H9 (cell line): ENCODE measurements around the gene PLEKHG3. TPM values are rescaled to one million over a fixed set of nuclear protein-coding genes. Genes with fewer than 3 reads are reported as not detected.

Experiments
- DNase-seq: peaks from one replicate; pipeline ENCODE4 v3.0.0-alpha.2; 2017
- H2AFZ ChIP-seq: one replicate; pipeline ENCODE4 v1.6.1; 2013; ENCODE audit warnings: mild to moderate bottlenecking, low read length, control low read depth, moderate library complexity
- H2AK5ac ChIP-seq: 2 replicates; pipeline ENCODE4 v1.6.1; 2013; ENCODE audit warnings: low read length, control low read depth, mixed read lengths; ENCODE audit not compliant: insufficient read length
- H2BK120ac ChIP-seq: one replicate; pipeline ENCODE4 v1.6.1; 2013; ENCODE audit warnings: low read depth, mild to moderate bottlenecking, low read length, control low read depth, inconsistent platforms; ENCODE audit not compliant: poor library complexity, severe bottlenecking
- H2BK12ac ChIP-seq: 2 replicates; pipeline ENCODE4 v1.6.1; 2013; ENCODE audit warnings: low read length, control low read depth, mixed read lengths, low read depth; ENCODE audit not compliant: insufficient read length
- H2BK15ac ChIP-seq: 2 replicates; pipeline ENCODE4 v1.6.1; 2013; ENCODE audit warnings: low read depth, low read length, control low read depth
- H2BK20ac ChIP-seq: one replicate; pipeline ENCODE4 v1.6.1; 2013; ENCODE audit warnings: low read depth, mild to moderate bottlenecking, low read length, control low read depth, inconsistent platforms; ENCODE audit not compliant: poor library complexity, severe bottlenecking
- H2BK5ac ChIP-seq: 2 replicates; pipeline ENCODE4 v1.6.1; 2013; ENCODE audit warnings: low read length, control low read depth, mixed read lengths; ENCODE audit not compliant: insufficient read length
- H3K14ac ChIP-seq: 2 replicates; pipeline ENCODE4 v1.6.1; 2013; ENCODE audit warnings: low read length, control low read depth; ENCODE audit not compliant: insufficient read depth
- H3K18ac ChIP-seq: 2 replicates; pipeline ENCODE4 v1.6.1; 2013; ENCODE audit warnings: low read depth, mild to moderate bottlenecking, mixed read lengths, low read length, control low read depth; ENCODE audit not compliant: insufficient read length
- H3K23ac ChIP-seq: 2 replicates; pipeline ENCODE4 v1.6.1; 2013; ENCODE audit warnings: low read length, control low read depth, mixed read lengths, low read depth; ENCODE audit not compliant: insufficient read length
- H3K23me2 ChIP-seq: 2 replicates; pipeline ENCODE4 v1.6.1; 2013; ENCODE audit warnings: low read depth, mild to moderate bottlenecking, mixed read lengths, low read length, control low read depth; ENCODE audit not compliant: insufficient read length, poor library complexity, severe bottlenecking
- H3K27ac ChIP-seq: 2 replicates; pipeline ENCODE4 v1.5.1; 2013; ENCODE audit warnings: low read length, control low read depth, mixed read lengths, low read depth; ENCODE audit not compliant: insufficient read length
- H3K27me3 ChIP-seq: 2 replicates; pipeline ENCODE4 v1.6.1; 2013; ENCODE audit warnings: low read length, control low read depth, inconsistent platforms; ENCODE audit not compliant: insufficient read depth
- H3K4ac ChIP-seq: 2 replicates; pipeline ENCODE4 v1.6.1; 2013; ENCODE audit warnings: low read depth, mild to moderate bottlenecking, control low read depth, inconsistent platforms, low read length, moderate library complexity
- H3K4me1 ChIP-seq: 2 replicates; pipeline ENCODE4 v1.6.1; 2013; ENCODE audit warnings: low read length, control low read depth, inconsistent platforms; ENCODE audit not compliant: insufficient read depth
- H3K4me2 ChIP-seq: 2 replicates; pipeline ENCODE4 v1.6.1; 2013; ENCODE audit warnings: low read length, control low read depth, mixed read lengths; ENCODE audit not compliant: insufficient read length, insufficient read depth
- H3K56ac ChIP-seq: 2 replicates; pipeline ENCODE4 v1.6.1; 2013; ENCODE audit warnings: low read depth, mild to moderate bottlenecking, mixed read lengths, low read length, control low read depth; ENCODE audit not compliant: insufficient read length
- H3K79me1 ChIP-seq: 2 replicates; pipeline ENCODE4 v1.6.1; 2013; ENCODE audit warnings: low read depth, mild to moderate bottlenecking, moderate library complexity, low read length, control low read depth, inconsistent platforms; ENCODE audit not compliant: insufficient read depth, poor library complexity, severe bottlenecking
- H3K79me2 ChIP-seq: 2 replicates; pipeline ENCODE4 v1.6.1; 2013; ENCODE audit warnings: low read length, control low read depth, inconsistent platforms; ENCODE audit not compliant: insufficient read depth
- H3K9ac ChIP-seq: 2 replicates; pipeline ENCODE4 v1.6.1; 2013; ENCODE audit warnings: low read length, control low read depth, mixed read lengths; ENCODE audit not compliant: insufficient read length; ENCODE audit errors: extremely low read depth
- H3K9me3 ChIP-seq: one replicate; pipeline ENCODE4 v1.6.1; 2013; ENCODE audit warnings: low read depth, low read length, inconsistent platforms; ENCODE audit not compliant: control insufficient read depth
- H3T11ph ChIP-seq: one replicate; pipeline ENCODE4 v1.6.1; 2013; ENCODE audit warnings: mild to moderate bottlenecking, low read length, control low read depth, inconsistent platforms
- H4K20me1 ChIP-seq: one replicate; pipeline ENCODE4 v1.6.1; 2013; ENCODE audit not compliant: control insufficient read depth, insufficient read length, insufficient read depth
- H4K5ac ChIP-seq: 2 replicates; pipeline ENCODE4 v1.6.1; 2013; ENCODE audit warnings: low read depth, mild to moderate bottlenecking, mixed read lengths, low read length, control low read depth; ENCODE audit not compliant: insufficient read length
- H4K8ac ChIP-seq: replicated peaks from 2 replicates; pipeline ENCODE4 v1.6.1; 2013; ENCODE audit warnings: low read length, control low read depth, mixed read lengths, low read depth; ENCODE audit not compliant: insufficient read length
- H4K91ac ChIP-seq: 2 replicates; pipeline ENCODE4 v1.6.1; 2013; ENCODE audit warnings: low read depth, mild to moderate bottlenecking, moderate library complexity, mixed read lengths, low read length, control low read depth; ENCODE audit not compliant: insufficient read length
- H3K27ac Mint-ChIP-seq, 3 experiments: 2 replicates in 2 of 3; 3 replicates in 1 of 3; pipeline ENCODE4 v1.8.0; 2020 to 2021; ENCODE audit warnings: mixed read lengths in 3 of 3, mild to moderate bottlenecking in 1 of 3, moderate library complexity in 1 of 3
- H3K27me3 Mint-ChIP-seq: 2 replicates; pipeline ENCODE4 v1.8.0; 2021; ENCODE audit warnings: low read depth, mild to moderate bottlenecking, moderate library complexity, mixed read lengths
- H3K36me3 Mint-ChIP-seq, 3 experiments: 2 replicates in 2 of 3; 3 replicates in 1 of 3; pipeline ENCODE4 v1.8.0; 2020 to 2021; ENCODE audit warnings: low read depth in 3 of 3, mixed read lengths in 3 of 3; ENCODE audit not compliant: insufficient read depth in 1 of 3
- H3K4me1 Mint-ChIP-seq, 2 experiments: 2 replicates each; pipeline ENCODE4 v1.8.0; 2020; ENCODE audit warnings: mixed read lengths in 2 of 2
- H3K4me3 Mint-ChIP-seq, 2 experiments: 2 replicates in 1 of 2; 3 replicates in 1 of 2; pipeline ENCODE4 v1.8.0; 2020 to 2021; ENCODE audit warnings: mild to moderate bottlenecking in 2 of 2, mixed read lengths in 2 of 2, moderate library complexity in 1 of 2
- H3K9me3 Mint-ChIP-seq, 2 experiments: 2 replicates in 1 of 2; 3 replicates in 1 of 2; pipeline ENCODE4 v1.8.0; 2020; ENCODE audit warnings: mild to moderate bottlenecking in 2 of 2, mixed read lengths in 2 of 2, moderate library complexity in 1 of 2
- CTCF ChIP-seq: fragments of 200-600 bp; sonication (generic); conservative IDR thresholded peaks from 3 replicates; pipeline ENCODE4 v1.8.0; 2021; ENCODE audit warnings: antibody characterized with exemption, mild to moderate bottlenecking
- WGBS: extraction: QIAGEN DNeasy Blood & Tissue Kit; methylation state at CpG from one replicate; pipeline ENCODE4 v1.1.7; 2013; ENCODE audit warnings: missing lambda C conversion rate, low lambda C conversion rate, mixed read lengths; ENCODE audit not compliant: insufficient read length; ENCODE audit errors: extremely low coverage; 5-methylcytosine and 5-hydroxymethylcytosine counted together
- total RNA-seq: library from RNA; stranded (reverse); gene quantifications from 2 replicates; pipeline ENCODE4 v1.2.1, GENCODE V29; 2021

The PLEKHG3 gene
- total RNA-seq, 1 experiment from 2014 or later, result 48.5 TPM

DNA sequence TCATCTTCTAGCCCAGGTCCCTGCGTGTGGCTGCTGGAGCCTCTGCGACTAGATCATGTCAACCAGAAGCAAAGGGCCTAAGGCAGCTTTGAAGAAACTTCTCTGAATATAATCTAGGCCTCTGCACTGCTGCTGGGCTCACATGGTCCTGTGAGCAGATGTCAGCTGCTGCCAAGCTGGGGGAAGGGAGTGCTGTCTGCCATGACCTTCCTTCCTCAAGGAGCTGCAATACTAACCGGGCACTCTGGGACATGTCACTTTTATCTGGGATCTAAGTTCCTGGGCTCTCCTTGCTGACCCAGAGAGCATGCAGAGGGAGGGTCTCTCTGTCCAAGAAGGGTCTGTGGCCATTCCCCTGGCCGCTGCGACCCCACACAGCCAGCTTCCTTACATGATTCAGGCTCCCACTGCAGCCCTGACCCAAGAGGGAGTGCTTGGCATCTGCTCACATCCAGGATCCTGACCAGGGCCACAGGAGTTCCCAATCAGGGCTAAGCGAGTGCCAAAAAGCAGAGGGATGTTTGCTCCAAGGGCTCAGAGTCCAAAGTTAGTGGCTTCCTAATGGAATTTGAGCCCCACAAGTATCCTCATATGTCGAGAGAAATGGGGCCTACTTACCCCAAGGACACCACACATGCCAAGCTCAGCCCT, 74.0 kb downstream of the PLEKHG3 start:
- no peak overlapping the region for H3K23ac ChIP-seq
- no peak overlapping the region for H2BK12ac ChIP-seq
- no peak overlapping the region for H2BK120ac ChIP-seq
- H3K9me3 Mint-ChIP-seq, result peaks cover 21 to 23% of the 10 kb centered on the region in 2 experiments
- H3K9ac ChIP-seq, result no peak overlapping the region
- H2BK20ac ChIP-seq, result no peak overlapping the region
- H3K27me3 Mint-ChIP-seq, result peaks cover 5% of the 10 kb centered on the region; the same call in 1 of the 2 replicates
- no peak overlapping the region; a peak in 1 of 7 replicates for H3K27ac Mint-ChIP-seq
- no peak overlapping the region for H4K8ac ChIP-seq
- no peak overlapping the region for H4K91ac ChIP-seq
- WGBS, result no CpG with 5 or more reads among the region's 7 CpGs
- H2BK5ac ChIP-seq, result no peak overlapping the region
- H3K4me2 ChIP-seq, result no peak overlapping the region
- peaks cover 5 to 24% (median 6%) of the 10 kb centered on the region in 3 experiments; a peak in 6 of 7 replicates for H3K36me3 Mint-ChIP-seq
- no peak overlapping the region for H2AK5ac ChIP-seq
- H3K4ac ChIP-seq, result no peak overlapping the region
- no peaks in the 10 kb centered on the region for H3K4me1 ChIP-seq
- H4K20me1 ChIP-seq, result no peaks in the 10 kb centered on the region
- no peaks in the 10 kb centered on the region for H3K27me3 ChIP-seq
- no peaks in the 10 kb centered on the region for H3K9me3 ChIP-seq
- DNase-seq, result no peak
- no peak overlapping the region for H3T11ph ChIP-seq
- H2AFZ ChIP-seq, result no peak overlapping the region
- H3K14ac ChIP-seq, result no peak overlapping the region
- no peak overlapping the region for H3K56ac ChIP-seq
- H3K79me2 ChIP-seq, result no peaks in the 10 kb centered on the region
- H3K27ac ChIP-seq, result no peak overlapping the region
- no peak for TF ChIP-seq CTCF
- H3K4me1 Mint-ChIP-seq, result peaks cover 8% of the 10 kb centered on the region in 2 experiments; a peak in 3 of 4 replicates
- H3K79me1 ChIP-seq, result no peaks in the 10 kb centered on the region
- H3K23me2 ChIP-seq, result no peaks in the 10 kb centered on the region
- no peak overlapping the region for H3K18ac ChIP-seq
- no peak overlapping the region for H3K4me3 Mint-ChIP-seq
- no peak overlapping the region for H2BK15ac ChIP-seq
- no peak overlapping the region for H4K5ac ChIP-seq
